ENCODE results near the gene ACTR3C.

- TF ChIP-seq ZFP30 (CRISPR knock-in tag; IDR thresholded peaks at IDR 0.05) (no peak), OSR1 (CRISPR knock-in tag; IDR thresholded peaks at IDR 0.05) (no peak), ISL1 (CRISPR knock-in tag; IDR thresholded peaks at IDR 0.05) (no peak), TOX (CRISPR knock-in tag; IDR thresholded peaks at IDR 0.05; ENCODE audit: borderline replicate concordance) (no peak), CREB5 (CRISPR knock-in tag; IDR thresholded peaks at IDR 0.05; ENCODE audit: low read depth) (no peak), ZFP3 (CRISPR knock-in tag; IDR thresholded peaks at IDR 0.05) (no peak), CSDC2 (CRISPR knock-in tag; IDR thresholded peaks at IDR 0.05) (no peak), SNAI2 (CRISPR knock-in tag; IDR thresholded peaks at IDR 0.05) (no peak), ARNTL (CRISPR knock-in tag; IDR thresholded peaks at IDR 0.05; ENCODE audit: borderline replicate concordance, low read depth) (no peak), GLIS3 (CRISPR knock-in tag; IDR thresholded peaks at IDR 0.05) (no peak)
- TF ChIP-seq, protein P1, sequence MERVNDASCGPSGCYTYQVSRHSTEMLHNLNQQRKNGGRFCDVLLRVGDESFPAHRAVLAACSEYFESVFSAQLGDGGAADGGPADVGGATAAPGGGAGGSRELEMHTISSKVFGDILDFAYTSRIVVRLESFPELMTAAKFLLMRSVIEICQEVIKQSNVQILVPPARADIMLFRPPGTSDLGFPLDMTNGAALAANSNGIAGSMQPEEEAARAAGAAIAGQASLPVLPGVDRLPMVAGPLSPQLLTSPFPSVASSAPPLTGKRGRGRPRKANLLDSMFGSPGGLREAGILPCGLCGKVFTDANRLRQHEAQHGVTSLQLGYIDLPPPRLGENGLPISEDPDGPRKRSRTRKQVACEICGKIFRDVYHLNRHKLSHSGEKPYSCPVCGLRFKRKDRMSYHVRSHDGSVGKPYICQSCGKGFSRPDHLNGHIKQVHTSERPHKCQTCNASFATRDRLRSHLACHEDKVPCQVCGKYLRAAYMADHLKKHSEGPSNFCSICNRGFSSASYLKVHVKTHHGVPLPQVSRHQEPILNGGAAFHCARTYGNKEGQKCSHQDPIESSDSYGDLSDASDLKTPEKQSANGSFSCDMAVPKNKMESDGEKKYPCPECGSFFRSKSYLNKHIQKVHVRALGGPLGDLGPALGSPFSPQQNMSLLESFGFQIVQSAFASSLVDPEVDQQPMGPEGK (CRISPR knock-in tag; IDR thresholded peaks at IDR 0.05; ENCODE audit: borderline replicate concordance): no peak
Measured at GRCh38 chr7:150342121-150342408, 18.7 kb upstream of the ACTR3C start.
